Adipose tissue (tissue), 3 donors: Measurements from ENCODE around the gene CLK3. TPM values are rescaled to one million over a fixed set of nuclear protein-coding genes. Genes with fewer than 3 reads are reported as not detected.

ENCODE experiments used
- H3K27ac ChIP-seq: one replicate; pipeline ENCODE4 v1.5.1; 2013; ENCODE audit warnings: low read depth, low read length
- WGBS, 3 donors: extraction: QIAGEN DNeasy Blood & Tissue Kit; methylation state at CpG; one replicate each; pipeline ENCODE4 v1.1.7; 2013; 5-methylcytosine and 5-hydroxymethylcytosine counted together
- polyA plus RNA-seq, 3 donors: library from polyadenylated mRNA; stranded (reverse); fragments of 200-250 nt; gene quantifications; one replicate each; pipeline ENCODE4 v1.2.3, GENCODE V29; 2013
- donor health status: healthy with polysubstance abuse.
- donor health status: Bipolar disorder and iron deficiency.
- donor health status: healthy.

Gene CLK3
- polyA plus RNA-seq, 3 donors, result 30.2 to 50.6 (median 50.1) TPM

- no peak overlapping the region for H3K27ac ChIP-seq
- 0 to 1% (median 1%) methylated on average over 26 of the region's 26 CpGs for WGBS, 3 donors
Measured at GRCh38 chr15:74598126-74598842, 17.4 kb upstream of the CLK3 start.

GRCh38 chr15:74599156-74599555, 16.5 kb upstream of the CLK3 start:
- WGBS, 3 donors, result 72 to 77% (median 72%) methylated on average over 15 of the region's 15 CpGs
- H3K27ac ChIP-seq, result no peak overlapping the region

GRCh38 chr15:74603026-74603788, 12.4 kb upstream of the CLK3 start:
- H3K27ac ChIP-seq, result no peak overlapping the region
- WGBS, 3 donors, result 90% methylated on average over 13 of the region's 13 CpGs

- H3K27ac ChIP-seq, result no peak overlapping the region
- whole genome bisulfite sequencing, 3 donors, result 80 to 84% (median 83%) methylated on average over 10 to 11 of the region's 11 CpGs
Measured at GRCh38 chr15:74603789-74604705, 11.6 kb upstream of the CLK3 start.

- no peak overlapping the region for H3K27ac ChIP-seq
- WGBS, 3 donors, result 70 to 75% (median 75%) methylated on average over 12 of the region's 12 CpGs
Measured at GRCh38 chr15:74604983-74605794, 10.4 kb upstream of the CLK3 start.

- 65 to 84% (median 80%) methylated on average over 1 of the region's 1 CpG for WGBS, 3 donors
- no peak overlapping the region for H3K27ac ChIP-seq
Measured at GRCh38 chr15:74605795-74606150, 9.9 kb upstream of the CLK3 start.

GRCh38 chr15:74608786-74609185, 6.8 kb upstream of the CLK3 start:
- 73 to 91% (median 86%) methylated on average over 3 of the region's 3 CpGs for WGBS, 3 donors

GRCh38 chr15:74609938-74610301, 5.7 kb upstream of the CLK3 start:
- WGBS, 3 donors, result 80 to 89% (median 88%) methylated on average over 3 of the region's 3 CpGs
- no peak overlapping the region for H3K27ac ChIP-seq

More at GRCh38 chr15:74608786-74609185, 6.8 kb upstream of the CLK3 start:
- H3K27ac ChIP-seq, result no peak overlapping the region

GRCh38 chr15:74610302-74610951, 5.2 kb upstream of the CLK3 start:
- WGBS, 3 donors, result 56 to 66% (median 62%) methylated on average over 7 of the region's 7 CpGs
- H3K27ac ChIP-seq, result no peak overlapping the region

GRCh38 chr15:74611341-74611740, 4.3 kb upstream of the CLK3 start:
- 80 to 87% (median 87%) methylated on average over 11 of the region's 11 CpGs for WGBS, 3 donors
- no peak overlapping the region for H3K27ac ChIP-seq

- 88 to 92% (median 90%) methylated on average over 6 of the region's 6 CpGs for WGBS, 3 donors
- H3K27ac ChIP-seq, result no peak overlapping the region
Measured at GRCh38 chr15:74611834-74612233, 3.8 kb upstream of the CLK3 start.

GRCh38 chr15:74612677-74613076, 3.0 kb upstream of the CLK3 start:
- 92 to 100% (median 98%) methylated on average over 2 of the region's 2 CpGs for WGBS, 3 donors

GRCh38 chr15:74613089-74613952, 2.3 kb upstream of the CLK3 start:
- H3K27ac ChIP-seq, result no peak overlapping the region
- WGBS, 3 donors, result 72 to 74% (median 73%) methylated on average over 6 of the region's 6 CpGs

More at GRCh38 chr15:74612677-74613076, 3.0 kb upstream of the CLK3 start:
- H3K27ac ChIP-seq, result no peak overlapping the region

- 35 to 37% (median 35%) methylated on average over 38 of the region's 38 CpGs for WGBS, 3 donors
- H3K27ac ChIP-seq, result no peak overlapping the region
Measured at GRCh38 chr15:74613953-74614743, 1.5 kb upstream of the CLK3 start.

- WGBS, 3 donors, result 0% methylated on average over 69 to 76 of the region's 76 CpGs
- H3K27ac ChIP-seq, result peak overlapping the region; percentile 59
Measured at GRCh38 chr15:74614744-74615507, 710 bp upstream of the CLK3 start.
